Prostate gland (tissue), 2 donors: ENCODE measurements around the gene ELF2. TPM values are rescaled to one million over a fixed set of nuclear protein-coding genes. Genes with fewer than 3 reads are reported as not detected.

Source experiments
- DNase-seq: peaks from one replicate; pipeline ENCODE4 v3.0.0-alpha.2; 2019; ENCODE audit warnings: low spot score
- H3K27ac ChIP-seq, 2 donors: fragments of 200-600 bp; sonication (generic); 2 replicates each; pipeline ENCODE4 v1.5.1; 2017 to 2019
- H3K27me3 ChIP-seq: fragments of 200-600 bp; sonication (generic); replicated peaks from 2 replicates; pipeline ENCODE4 v1.5.1; 2019; ENCODE audit not compliant: insufficient read depth
- H3K36me3 ChIP-seq, 2 donors: fragments of 200-600 bp; sonication (generic); 1 replicate in 1 of 2; 2 replicates in 1 of 2; pipeline versions ENCODE4 v1.5.1 to v1.8.1; 2017 to 2019
- H3K4me1 ChIP-seq: fragments of 200-600 bp; sonication (generic); replicated peaks from 2 replicates; pipeline ENCODE4 v1.5.1; 2019
- H3K4me3 ChIP-seq, 2 donors: fragments of 200-600 bp; sonication (generic); 2 replicates each; pipeline ENCODE4 v1.5.1; 2017 to 2019
- H3K9me3 ChIP-seq: fragments of 200-600 bp; sonication (generic); 2 replicates; pipeline ENCODE4 v1.5.1; 2017
- CTCF ChIP-seq, 4 experiments: fragments of 200-600 bp in 2 of 4; fragments of 450-650 bp in 2 of 4; sonication (generic) in 2 of 4; IDR thresholded peaks; 1 replicate in 3 of 4; 2 replicates in 1 of 4; pipeline ENCODE4 v1.5.1; 2016 to 2019; ENCODE audit warnings: antibody characterized with exemption in 4 of 4, mild to moderate bottlenecking in 2 of 4, moderate library complexity in 2 of 4
- POLR2A ChIP-seq: fragments of 450-650 bp; IDR thresholded peaks from one replicate; pipeline ENCODE4 v1.6.1; 2016; ENCODE audit warnings: antibody characterized with exemption, mild to moderate bottlenecking
- POLR2AphosphoS5 ChIP-seq: sonication (generic); formaldehyde crosslinking; IDR thresholded peaks from one replicate; pipeline ENCODE4 v1.6.1; 2017; ENCODE audit warnings: antibody characterized with exemption
- WGBS: methylation state at CpG from one replicate; pipeline ENCODE4 v1.1.5; 2018; 5-methylcytosine and 5-hydroxymethylcytosine counted together
- intact Hi-C: fragments of 100-400 bp; cut with DNase I; formaldehyde crosslinking; loops from one replicate; pipeline ENCODE4 v1.14.2; 2022
- total RNA-seq, 2 donors: library from RNA; depleted of rRNA; stranded (reverse); fragments of >200 nt; gene quantifications; one replicate each; pipeline ENCODE4 v1.1.0, GENCODE V29; 2016

ELF2 gene
- total RNA-seq, 2 donors from 2014 or later, result 53.2 to 61.7 TPM

- Histone ChIP-seq H3K4me3 (no peak overlapping the region), H3K36me3 (no peaks in the 10 kb centered on the region), H3K9me3 (no peaks in the 10 kb centered on the region), H3K27me3 (no peaks in the 10 kb centered on the region), H3K27ac (no peak overlapping the region), H3K4me1 (peaks cover 4% of the 10 kb centered on the region)
- intact Hi-C loops, result no loop called here
- DNase-seq, result no peak
- no peak for TF ChIP-seq POLR2AphosphoS5
- no peak for TF ChIP-seq POLR2A
- TF ChIP-seq CTCF (IDR thresholded peaks at IDR 0.05), result no peak
Observed at GRCh38 chr4:139018501-139018900, 158.5 kb downstream of the ELF2 start.

DNA sequence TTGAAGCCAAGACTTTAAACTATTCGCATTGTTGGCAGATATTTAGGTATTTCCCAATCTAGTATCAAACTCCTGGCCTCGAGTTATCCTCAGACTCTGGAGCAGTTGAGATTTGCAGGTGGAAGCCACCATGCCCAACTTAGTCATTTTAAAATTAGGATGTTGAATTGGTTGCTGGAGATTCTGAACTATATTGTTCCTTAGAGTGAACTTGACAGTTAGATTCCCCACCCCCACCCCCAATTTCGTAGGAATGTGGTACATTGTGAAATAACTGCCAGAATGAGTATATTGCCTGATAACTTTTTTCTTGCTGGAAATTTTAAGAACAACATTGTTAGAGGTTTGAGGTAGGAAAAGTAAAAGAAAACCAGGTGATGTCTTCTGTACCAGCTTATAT, 159.2 kb downstream of the ELF2 start:
- TF ChIP-seq POLR2A (no peak), POLR2AphosphoS5 (no peak), CTCF (IDR thresholded peaks at IDR 0.05) (no peak)
- Histone ChIP-seq H3K4me3 (no peak overlapping the region), H3K36me3 (no peaks in the 10 kb centered on the region), H3K27ac (no peak overlapping the region), H3K9me3 (no peaks in the 10 kb centered on the region), H3K4me1 (peaks cover 4% of the 10 kb centered on the region), H3K27me3 (no peaks in the 10 kb centered on the region)
- no peak for DNase-seq
- intact Hi-C loops, result no loop called here
- 75% methylated on average over 3 of the region's 3 CpGs for WGBS

- WGBS, result under 1% methylated on average over 43 of the region's 55 CpGs
- no peaks in the 10 kb centered on the region for H3K9me3 ChIP-seq
- no peak for TF ChIP-seq POLR2AphosphoS5
- TF ChIP-seq CTCF (IDR thresholded peaks at IDR 0.05), result no peak
- no peak for TF ChIP-seq POLR2A
- peak; percentile 33 for DNase-seq
- no peaks in the 10 kb centered on the region for H3K36me3 ChIP-seq
- intact Hi-C loops, result no loop called here
- peak overlapping the region; percentile 76 to 88 for H3K27ac ChIP-seq
- H3K4me3 ChIP-seq, result peak overlapping the region; percentile 57 to 71
- no peaks in the 10 kb centered on the region for H3K27me3 ChIP-seq
- H3K4me1 ChIP-seq, result peaks cover 4% of the 10 kb centered on the region
Observed at GRCh38 chr4:139015948-139016471, 161.0 kb downstream of the ELF2 start.

DNA sequence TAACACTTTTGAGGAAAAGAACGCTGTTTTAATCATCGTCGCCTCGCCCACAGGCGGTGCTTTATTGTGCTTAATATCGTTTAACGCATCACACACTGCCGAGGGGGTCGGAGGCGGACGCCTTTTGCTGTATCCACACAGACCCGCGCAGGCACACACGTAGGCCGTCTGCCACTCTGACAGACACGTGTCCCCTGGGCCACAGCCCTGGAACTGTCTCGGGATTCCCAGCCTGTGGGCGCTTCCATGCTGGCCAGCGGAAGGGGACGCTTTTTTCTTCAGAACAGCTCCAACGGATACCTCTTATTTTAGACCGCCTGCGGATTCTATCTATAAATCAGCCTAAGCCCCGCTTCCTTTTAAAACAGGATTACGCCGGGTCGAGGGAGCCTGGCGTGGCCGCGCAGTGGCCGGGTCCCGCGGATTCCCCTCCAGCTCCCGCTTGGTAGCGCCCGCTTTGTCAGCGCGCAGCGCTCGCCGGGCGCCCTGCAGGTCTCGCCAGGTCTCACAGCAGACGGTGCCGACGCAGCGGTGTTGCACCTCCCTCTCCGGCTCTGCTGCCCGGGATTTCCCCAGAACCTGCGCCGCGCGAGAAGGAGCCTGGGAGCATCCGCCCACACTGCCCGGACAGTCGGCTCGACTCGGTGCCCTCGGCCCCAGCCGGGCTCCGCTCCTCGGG, 161.6 kb downstream of the ELF2 start, which contains the start of gene NOCT:
Gene NOCT, plus strand, starts transcription at position 513 of the 679 bp plus-strand sequence. CDS start 201 bp downstream, outside the sequence.
- no peaks in the 10 kb centered on the region for H3K27me3 ChIP-seq
- WGBS, result 0% methylated on average over 52 of the region's 62 CpGs

More for the DNA sequence above, 161.6 kb downstream of the ELF2 start, which contains the start of gene NOCT:
- H3K36me3 ChIP-seq, result no peaks in the 10 kb centered on the region
- peak; percentile 89 for DNase-seq
- peak in 3 of 4 experiments; percentile 10 to 60 (median 42) for TF ChIP-seq CTCF (IDR thresholded peaks at IDR 0.05)
- peak; percentile 79 for TF ChIP-seq POLR2AphosphoS5
- TF ChIP-seq POLR2A, result peak; percentile 85
- intact Hi-C loops, result no loop called here
- H3K9me3 ChIP-seq, result no peaks in the 10 kb centered on the region
- peak within 1 kb of the TSS; percentile 57 to 71 for H3K4me3 ChIP-seq
- peaks cover 4% of the 10 kb centered on the region for H3K4me1 ChIP-seq
- peak within 1 kb of the TSS; percentile 76 to 88 for H3K27ac ChIP-seq
